Hepatocyte (in vitro differentiated cells): ENCODE results near the gene SUCNR1.
"Not testable (repeated sequence)": the region's sequence is repeated elsewhere in the genome, so short reads cannot be mapped to it uniquely, and the experiment has no call there.

Experiments used
- EZH2phosphoT487 ChIP-seq: fragments of 200-600 bp; sonication (generic); IDR thresholded peaks from one replicate; pipeline ENCODE4 v1.6.1; 2018; ENCODE audit warnings: antibody characterized with exemption, mild to moderate bottlenecking, low read depth, moderate library complexity; ENCODE audit not compliant: unreplicated experiment, severe bottlenecking
- TF ChIP-seq, protein P1 (sequence below): fragments of 200-600 bp; sonication (generic); IDR thresholded peaks from 2 replicates; pipeline ENCODE4 v1.5.1; 2016; ENCODE audit warnings: antibody characterized with exemption, mild to moderate bottlenecking; ENCODE audit not compliant: poor library complexity

GRCh38 chr3:151850065-151850464, 23.4 kb upstream of the SUCNR1 start:
- TF ChIP-seq EZH2phosphoT487, result not testable (repeated sequence)
- TF ChIP-seq, protein P1, sequence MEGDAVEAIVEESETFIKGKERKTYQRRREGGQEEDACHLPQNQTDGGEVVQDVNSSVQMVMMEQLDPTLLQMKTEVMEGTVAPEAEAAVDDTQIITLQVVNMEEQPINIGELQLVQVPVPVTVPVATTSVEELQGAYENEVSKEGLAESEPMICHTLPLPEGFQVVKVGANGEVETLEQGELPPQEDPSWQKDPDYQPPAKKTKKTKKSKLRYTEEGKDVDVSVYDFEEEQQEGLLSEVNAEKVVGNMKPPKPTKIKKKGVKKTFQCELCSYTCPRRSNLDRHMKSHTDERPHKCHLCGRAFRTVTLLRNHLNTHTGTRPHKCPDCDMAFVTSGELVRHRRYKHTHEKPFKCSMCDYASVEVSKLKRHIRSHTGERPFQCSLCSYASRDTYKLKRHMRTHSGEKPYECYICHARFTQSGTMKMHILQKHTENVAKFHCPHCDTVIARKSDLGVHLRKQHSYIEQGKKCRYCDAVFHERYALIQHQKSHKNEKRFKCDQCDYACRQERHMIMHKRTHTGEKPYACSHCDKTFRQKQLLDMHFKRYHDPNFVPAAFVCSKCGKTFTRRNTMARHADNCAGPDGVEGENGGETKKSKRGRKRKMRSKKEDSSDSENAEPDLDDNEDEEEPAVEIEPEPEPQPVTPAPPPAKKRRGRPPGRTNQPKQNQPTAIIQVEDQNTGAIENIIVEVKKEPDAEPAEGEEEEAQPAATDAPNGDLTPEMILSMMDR, result not testable (repeated sequence)
